Upper lobe of left lung (tissue), 6 donors: Measurements from ENCODE around the gene KRTAP1-1. TPM values are rescaled to one million over a fixed set of nuclear protein-coding genes. Genes with fewer than 3 reads are reported as not detected.
"Not testable (repeated sequence)": the region's sequence is repeated elsewhere in the genome, so short reads cannot be mapped to it uniquely, and the experiment has no call there.

ENCODE experiments used
- ATAC-seq, 2 donors: fragments of 200-7000 bp; cut with Tn5 transposase; one replicate each; pipeline ENCODE4 v1.9.1; 2022; ENCODE audit warnings: mild to moderate bottlenecking in 2 of 2, moderate library complexity in 2 of 2; ENCODE audit not compliant: low FRiP score in 2 of 2
- DNase-seq, 2 donors: peaks; one replicate each; pipeline ENCODE4 v3.0.0-alpha.2; 2019 to 2020
- H3K27ac ChIP-seq, 4 donors: fragments of 200-600 bp; sonication (generic); one replicate each; pipeline ENCODE4 v1.5.1; 2016 to 2019
- H3K27me3 ChIP-seq, 4 donors: fragments of 200-600 bp; sonication (generic); one replicate each; pipeline ENCODE4 v1.5.1; 2017 to 2019
- H3K36me3 ChIP-seq, 4 donors: fragments of 200-600 bp; sonication (generic); one replicate each; pipeline ENCODE4 v1.5.1; 2016 to 2019
- H3K4me1 ChIP-seq, 4 donors: fragments of 200-600 bp; sonication (generic); one replicate each; pipeline ENCODE4 v1.5.1; 2018 to 2019
- H3K4me3 ChIP-seq, 4 donors: fragments of 200-600 bp; sonication (generic); one replicate each; pipeline ENCODE4 v1.5.1; 2017 to 2019; ENCODE audit warnings: mild to moderate bottlenecking in 2 of 4, moderate library complexity in 1 of 4
- H3K9me3 ChIP-seq, 4 donors: fragments of 200-600 bp; sonication (generic); one replicate each; pipeline ENCODE4 v1.5.1; 2018 to 2019
- CTCF ChIP-seq, 6 experiments: fragments of 450-650 bp in 4 of 6; fragments of 200-600 bp in 2 of 6; sonication (generic) in 2 of 6; IDR thresholded peaks; one replicate each; pipeline ENCODE4 v1.5.1; 2016 to 2019; ENCODE audit warnings: antibody characterized with exemption in 6 of 6
- EP300 ChIP-seq, 4 donors: sonication (generic); formaldehyde crosslinking; IDR thresholded peaks; one replicate each; pipeline ENCODE4 v1.5.1; 2017; ENCODE audit warnings: antibody characterized with exemption in 4 of 4, control low read depth in 2 of 4
- POLR2A ChIP-seq, 4 donors: fragments of 450-650 bp; IDR thresholded peaks; one replicate each; pipeline ENCODE4 v1.5.1; 2016 to 2017; ENCODE audit warnings: antibody characterized with exemption in 4 of 4, mild to moderate bottlenecking in 2 of 4
- POLR2AphosphoS5 ChIP-seq, 2 donors: sonication (generic); formaldehyde crosslinking; IDR thresholded peaks; one replicate each; pipeline ENCODE4 v1.5.1; 2017; ENCODE audit warnings: antibody characterized with exemption in 2 of 2
- WGBS, 2 donors: methylation state at CpG; one replicate each; pipeline ENCODE4 v1.1.5; 2017 to 2018; 5-methylcytosine and 5-hydroxymethylcytosine counted together
- total RNA-seq, 6 donors: library from RNA; depleted of rRNA in 4 of 6; stranded (reverse); fragments of >200 nt in 4 of 6; gene quantifications; one replicate each; pipeline versions ENCODE4 v1.1.0 to v1.2.1, GENCODE V29; 2016 to 2021
- donor health status: DM: no; HTN: no; CAD: no; lungs with moderate emphysema.
- donor health status: DM: no; HTN: yes; CAD: no; lungs with severe emphysema.

The KRTAP1-1 gene
- not detected for total RNA-seq

GRCh38 chr17:41040783-41041571, at the start of gene KRTAP1-1:
Gene KRTAP1-1 (minus strand): TSS chr17:41041450. CDS start chr17:41041397, 53 bp downstream.
- DNase-seq (peak in 1 of 2 donors; percentile 66), ATAC-seq (peak in 1 of 2 donors; percentile 37)
- H3K4me1 ChIP-seq, H3K4me3 ChIP-seq, H3K9me3 ChIP-seq, H3K27me3 ChIP-seq, H3K27ac ChIP-seq, H3K36me3 ChIP-seq: not testable (repeated sequence)
- WGBS, 2 donors: 83 to 93% methylated on average over 7 to 12 of the region's 14 CpGs

GRCh38 chr17:41088760-41089352, 47.6 kb upstream of the KRTAP1-1 start:
- WGBS, 2 donors: 38 to 50% methylated on average over 4 of the region's 4 CpGs
- not testable (repeated sequence) for H3K9me3 ChIP-seq, DNase-seq, H3K4me1 ChIP-seq, H3K27me3 ChIP-seq, H3K36me3 ChIP-seq, H3K27ac ChIP-seq, ATAC-seq, H3K4me3 ChIP-seq

- 76 to 81% methylated on average over 2 to 8 of the region's 14 CpGs for WGBS, 2 donors
- H3K4me1 ChIP-seq, H3K27me3 ChIP-seq, H3K9me3 ChIP-seq, ATAC-seq, H3K36me3 ChIP-seq, H3K27ac ChIP-seq, H3K4me3 ChIP-seq: not testable (repeated sequence)
- DNase-seq: peak in 1 of 2 donors; percentile 33
Observed at GRCh38 chr17:41084100-41084856, 43.0 kb upstream of the KRTAP1-1 start, which contains the start of gene KRTAP4-7. Gene KRTAP4-7 (plus strand): TSS chr17:41084150. CDS start chr17:41084207, 57 bp downstream.

GRCh38 chr17:41083427-41083826, 42.2 kb upstream of the KRTAP1-1 start:
- not testable (repeated sequence) for H3K27me3 ChIP-seq, H3K36me3 ChIP-seq, H3K9me3 ChIP-seq, ATAC-seq, DNase-seq, H3K4me3 ChIP-seq, H3K27ac ChIP-seq, H3K4me1 ChIP-seq
- WGBS, 2 donors: 71 to 74% methylated on average over 2 of the region's 2 CpGs

GRCh38 chr17:41082626-41083025, 41.4 kb upstream of the KRTAP1-1 start:
- TF ChIP-seq POLR2AphosphoS5 (IDR thresholded peaks at IDR 0.05) (no peak), EP300 (IDR thresholded peaks at IDR 0.05) (no peak), POLR2A (IDR thresholded peaks at IDR 0.05) (no peak), CTCF (IDR thresholded peaks at IDR 0.05) (no peak)
- 46 to 47% methylated on average over 4 of the region's 4 CpGs for WGBS, 2 donors
- Histone ChIP-seq H3K27ac (no peak overlapping the region), H3K36me3 (no peaks in the 10 kb centered on the region), H3K27me3 (no peaks in the 10 kb centered on the region), H3K4me3 (no peak overlapping the region), H3K9me3 (no peaks in the 10 kb centered on the region), H3K4me1 (no peaks in the 10 kb centered on the region)
- ATAC-seq (no peak), DNase-seq (no peak)

- Histone ChIP-seq H3K36me3 (no peaks in the 10 kb centered on the region), H3K4me1 (no peaks in the 10 kb centered on the region), H3K27ac (no peak overlapping the region), H3K4me3 (no peak overlapping the region), H3K9me3 (no peaks in the 10 kb centered on the region), H3K27me3 (no peaks in the 10 kb centered on the region)
- no peak for ATAC-seq
- TF ChIP-seq POLR2AphosphoS5 (IDR thresholded peaks at IDR 0.05) (no peak), POLR2A (IDR thresholded peaks at IDR 0.05) (no peak), EP300 (IDR thresholded peaks at IDR 0.05) (no peak), CTCF (IDR thresholded peaks at IDR 0.05) (no peak)
- DNase-seq: no peak
Observed at GRCh38 chr17:41076788-41077187, 35.5 kb upstream of the KRTAP1-1 start.
